ENCODE data around the gene WWTR1. TPM values are rescaled to one million over a fixed set of nuclear protein-coding genes. Genes with fewer than 3 reads are reported as not detected.

Gene WWTR1
- 1 to 10 TPM; 1.1 to 1.2 TPM for total RNA-seq
- under 1 TPM in 1 of 2 donors, not detected in 1; 0.41 TPM for polyA plus RNA-seq

DNA sequence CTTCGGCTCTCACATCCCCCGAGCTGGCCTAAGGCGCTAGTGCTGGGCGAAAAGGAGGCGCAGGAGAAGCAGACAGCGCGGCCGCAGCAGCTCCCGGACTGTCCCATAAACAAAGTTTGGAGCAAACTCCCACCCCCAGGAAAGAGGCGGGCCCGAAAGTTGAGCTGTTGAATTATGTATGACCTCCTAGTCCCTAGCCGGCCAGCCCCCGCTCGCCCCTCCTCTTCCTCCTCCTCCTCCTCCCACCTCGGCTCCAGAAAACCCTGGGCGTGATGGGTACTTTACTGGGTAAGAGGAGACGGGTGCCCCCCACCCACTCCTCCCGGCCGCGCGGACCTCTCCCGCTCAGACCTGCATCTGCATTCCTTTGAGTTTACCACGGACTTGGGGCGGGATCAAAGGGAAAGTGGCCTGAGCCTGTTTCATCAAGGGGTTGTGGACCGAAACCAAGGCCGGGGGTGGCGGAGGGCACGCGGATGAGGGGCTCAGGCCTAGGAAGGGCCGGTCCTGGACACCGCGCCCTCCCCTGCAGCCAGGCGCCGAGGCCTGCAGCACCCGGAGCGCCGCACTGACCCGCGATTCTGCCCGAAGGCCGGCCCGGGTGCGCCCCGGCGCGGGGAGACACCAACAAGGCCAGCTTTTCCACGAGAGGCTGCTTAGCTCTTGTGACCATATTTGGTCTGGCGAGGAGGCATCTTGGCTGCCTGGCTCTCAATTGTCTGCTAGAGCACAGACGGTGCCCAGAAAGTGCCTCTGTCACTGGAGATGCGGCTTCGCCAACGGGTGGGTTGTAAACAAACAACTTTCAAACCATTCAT lies at the start of gene WWTR1:
TSS of gene WWTR1 (minus strand) at position 100 of the 818 bp plus-strand sequence. CDS start 719 bp downstream, outside the sequence.
- CTCF ChIA-PET (ENCODE audit: partially characterized antibody), result interaction anchor here (1.1 kb wide), 2 partner anchors 79 to 128 kb away, joined by 3 to 4 read pairs; no protein-coding TSS in a partner anchor
- Mint-ChIP-seq H3K27ac (peak within 1 kb of the TSS in 3 of 7 donors; percentile 56 to 87 (median 72)), H3K4me1 (peaks cover 13 to 28% (median 21%) of the 10 kb centered on the region in 4 donors), H3K9me3 (peaks cover 0 to 4% (median 0%) of the 10 kb centered on the region in 8 donors), H3K27me3 (peaks cover 24 to 44% of the 10 kb centered on the region in 2 donors), H3K36me3 (no peaks in the 10 kb centered on the region), H3K4me3 (peak within 1 kb of the TSS; percentile 79 to 93 (median 86))
- H3K4me1 ChIP-seq (ENCODE audit: insufficient read depth, low read length), result peaks cover 6% of the 10 kb centered on the region
- peak in 4 of 5 donors; percentile 1 to 21 (median 16) for DNase-seq
- no peaks in the 10 kb centered on the region for H3K36me3 ChIP-seq (ENCODE audit: insufficient read depth, low read length)
- no peaks in the 10 kb centered on the region for H3K9me3 ChIP-seq (ENCODE audit: control insufficient read depth in 1 of 2, low read length in 2 of 2)
- H3K27me3 ChIP-seq (ENCODE audit: insufficient read depth, low read length), result no peaks in the 10 kb centered on the region
- intact Hi-C loops (cut with micrococcal nuclease), result no loop called here
- POLR2A ChIA-PET (ENCODE audit: partially characterized antibody), result no interaction called here
- H3K4me3 ChIP-seq (ENCODE audit: low read length in 2 of 2), result peak within 1 kb of the TSS; percentile 23 to 73
- H3K27ac ChIP-seq (ENCODE audit: low read depth, low read length), result no peak within 1 kb of the TSS

DNA sequence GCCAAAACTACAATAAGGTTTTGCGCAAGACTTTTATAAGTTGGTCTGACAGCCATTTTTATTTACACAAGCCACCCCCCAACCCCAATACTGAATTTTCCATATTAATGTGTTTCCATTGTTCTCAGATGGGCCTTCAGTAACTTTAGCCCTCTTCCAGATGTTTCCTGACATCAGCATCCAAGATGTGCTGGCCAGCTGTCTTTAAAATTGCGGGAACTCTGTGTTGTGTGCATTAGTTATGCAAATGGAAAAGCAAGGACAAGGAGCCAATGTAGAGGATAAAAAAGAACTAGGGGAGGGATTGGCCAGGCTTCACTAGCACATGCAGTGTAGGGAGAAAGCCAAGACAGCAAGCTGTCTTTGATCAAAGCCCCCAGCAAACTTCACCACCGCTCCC lies 49.1 kb upstream of the WWTR1 start:
- no peaks in the 10 kb centered on the region for H3K27me3 Mint-ChIP-seq
- H3K36me3 Mint-ChIP-seq, result no peaks in the 10 kb centered on the region
- Histone ChIP-seq H3K4me1 (ENCODE audit: insufficient read depth, low read length) (no peaks in the 10 kb centered on the region), H3K27me3 (ENCODE audit: insufficient read depth, low read length) (no peaks in the 10 kb centered on the region), H3K9me3 (ENCODE audit: control insufficient read depth in 1 of 2, low read length in 2 of 2) (no peaks in the 10 kb centered on the region), H3K4me3 (ENCODE audit: low read length in 2 of 2) (no peak overlapping the region), H3K36me3 (ENCODE audit: insufficient read depth, low read length) (no peaks in the 10 kb centered on the region), H3K27ac (ENCODE audit: low read depth, low read length) (no peak overlapping the region)
- CTCF ChIA-PET (ENCODE audit: partially characterized antibody), result no interaction called here
- intact Hi-C loops (cut with micrococcal nuclease), result no loop called here
- peaks cover 2 to 3% (median 3%) of the 10 kb centered on the region in 4 donors for H3K4me1 Mint-ChIP-seq
- H3K9me3 Mint-ChIP-seq, result peaks cover 0 to 2% (median 0%) of the 10 kb centered on the region in 8 donors
- no peak overlapping the region for H3K4me3 Mint-ChIP-seq
- no peak overlapping the region for H3K27ac Mint-ChIP-seq
- no peak for DNase-seq
- POLR2A ChIA-PET (ENCODE audit: partially characterized antibody), result no interaction called here

- no peak overlapping the region for H3K27ac ChIP-seq (ENCODE audit: low read depth, low read length)
- peaks cover 7% of the 10 kb centered on the region for H3K4me1 ChIP-seq (ENCODE audit: insufficient read depth, low read length)
- peak overlapping the region in 1 of 7 donors; percentile 5 for H3K27ac Mint-ChIP-seq
- no peak overlapping the region for H3K4me3 ChIP-seq (ENCODE audit: low read length in 2 of 2)
- intact Hi-C loops (cut with micrococcal nuclease), result no loop called here
- ChIA-PET POLR2A (ENCODE audit: partially characterized antibody) (no interaction called here), CTCF (ENCODE audit: partially characterized antibody) (no interaction called here)
- H3K27me3 Mint-ChIP-seq, result no peaks in the 10 kb centered on the region
- peaks cover 0 to 2% (median 0%) of the 10 kb centered on the region in 8 donors for H3K9me3 Mint-ChIP-seq
- no peak overlapping the region for H3K4me3 Mint-ChIP-seq
- H3K36me3 Mint-ChIP-seq, result no peaks in the 10 kb centered on the region
- no peak for DNase-seq
- no peaks in the 10 kb centered on the region for H3K36me3 ChIP-seq (ENCODE audit: insufficient read depth, low read length)
- H3K4me1 Mint-ChIP-seq, result peaks cover 6 to 15% (median 9%) of the 10 kb centered on the region in 4 donors
- no peaks in the 10 kb centered on the region for H3K27me3 ChIP-seq (ENCODE audit: insufficient read depth, low read length)
- H3K9me3 ChIP-seq (ENCODE audit: control insufficient read depth in 1 of 2, low read length in 2 of 2), result no peaks in the 10 kb centered on the region
Measured at GRCh38 chr3:149705416-149705815, 47.6 kb upstream of the WWTR1 start.

DNA sequence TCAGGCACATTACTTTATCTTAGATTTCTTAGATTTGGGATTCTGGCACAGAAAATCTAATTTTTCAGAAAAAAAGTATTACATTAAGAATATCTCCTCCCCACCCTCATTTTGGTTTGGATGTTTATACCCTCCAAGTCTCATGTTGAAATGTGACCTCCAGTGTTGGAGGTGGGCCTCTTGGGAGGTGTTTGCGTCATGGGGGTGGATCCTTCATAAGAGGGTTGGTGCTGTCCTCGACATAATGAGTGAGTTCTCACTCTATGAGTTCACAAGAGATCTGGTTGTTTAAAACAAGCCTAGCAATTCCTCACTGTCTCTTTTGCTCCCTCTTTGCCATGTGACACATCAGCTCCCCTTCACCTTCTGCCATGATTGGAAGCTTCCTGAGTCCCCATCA lies 45.6 kb upstream of the WWTR1 start:
- Histone ChIP-seq H3K9me3 (ENCODE audit: control insufficient read depth in 1 of 2, low read length in 2 of 2) (peaks cover 0 to 5% of the 10 kb centered on the region in 2 donors), H3K4me3 (ENCODE audit: low read length in 2 of 2) (no peak overlapping the region), H3K4me1 (ENCODE audit: insufficient read depth, low read length) (peaks cover 7% of the 10 kb centered on the region), H3K27me3 (ENCODE audit: insufficient read depth, low read length) (no peaks in the 10 kb centered on the region), H3K27ac (ENCODE audit: low read depth, low read length) (no peak overlapping the region), H3K36me3 (ENCODE audit: insufficient read depth, low read length) (no peaks in the 10 kb centered on the region)
- no peak overlapping the region for H3K27ac Mint-ChIP-seq
- peaks cover 2 to 13% (median 8%) of the 10 kb centered on the region in 8 donors for H3K9me3 Mint-ChIP-seq
- no peak for DNase-seq
- peaks cover 6 to 15% (median 9%) of the 10 kb centered on the region in 4 donors for H3K4me1 Mint-ChIP-seq
- peak overlapping the region in 1 of 8 donors; percentile 17 for H3K4me3 Mint-ChIP-seq
- CTCF ChIA-PET (ENCODE audit: partially characterized antibody), result interaction anchor here (1.5 to 1.7 kb wide), 2 partner anchors 49 to 208 kb away, joined by 3 to 4 read pairs; no protein-coding TSS in a partner anchor
- intact Hi-C loops (cut with micrococcal nuclease), result no loop called here
- no peaks in the 10 kb centered on the region for H3K27me3 Mint-ChIP-seq
- no peaks in the 10 kb centered on the region for H3K36me3 Mint-ChIP-seq
- POLR2A ChIA-PET (ENCODE audit: partially characterized antibody), result no interaction called here

DNA sequence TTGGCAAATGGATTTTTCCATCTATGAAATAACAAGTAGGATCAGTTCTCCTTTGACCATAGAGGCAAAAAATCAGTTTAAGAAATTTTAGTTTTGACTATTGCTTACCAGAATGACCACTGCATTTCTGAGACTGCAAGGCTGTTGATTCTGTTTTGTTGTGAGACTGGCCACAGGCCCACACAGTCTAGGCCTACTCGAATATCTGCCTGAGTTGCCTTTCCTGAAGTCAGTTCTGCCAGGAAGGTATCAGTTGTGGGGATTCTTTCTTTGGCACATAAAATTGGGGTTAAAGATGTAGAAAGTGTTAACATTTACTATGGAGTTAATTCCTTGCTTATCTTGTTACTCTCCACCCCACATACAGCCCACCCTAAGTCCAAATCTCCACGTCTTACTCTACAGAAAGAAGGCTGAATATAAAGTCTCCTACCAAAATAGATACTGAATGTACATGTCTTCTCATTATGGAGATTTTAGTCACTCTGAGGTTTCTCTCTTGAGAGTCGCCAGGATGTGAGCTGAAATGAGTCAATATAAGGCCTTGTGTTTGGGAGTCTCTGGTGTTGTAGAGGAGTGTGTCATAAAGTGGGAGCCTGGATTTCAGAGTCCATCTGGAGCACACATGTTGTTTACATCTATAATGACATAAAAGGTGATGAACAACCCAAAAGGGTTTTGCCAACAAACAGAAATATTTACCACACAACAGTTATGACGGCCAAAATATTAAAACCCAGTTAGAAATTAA lies 45.0 kb upstream of the WWTR1 start:
- no peaks in the 10 kb centered on the region for H3K36me3 Mint-ChIP-seq
- Histone ChIP-seq H3K9me3 (ENCODE audit: control insufficient read depth in 1 of 2, low read length in 2 of 2) (peaks cover 0 to 5% of the 10 kb centered on the region in 2 donors), H3K27me3 (ENCODE audit: insufficient read depth, low read length) (no peaks in the 10 kb centered on the region), H3K4me1 (ENCODE audit: insufficient read depth, low read length) (peaks cover 7% of the 10 kb centered on the region), H3K36me3 (ENCODE audit: insufficient read depth, low read length) (no peaks in the 10 kb centered on the region), H3K4me3 (ENCODE audit: low read length in 2 of 2) (no peak overlapping the region), H3K27ac (ENCODE audit: low read depth, low read length) (no peak overlapping the region)
- DNase-seq, result no peak
- POLR2A ChIA-PET (ENCODE audit: partially characterized antibody), result no interaction called here
- H3K4me1 Mint-ChIP-seq, result peaks cover 6 to 15% (median 9%) of the 10 kb centered on the region in 4 donors
- H3K27ac Mint-ChIP-seq, result peak overlapping the region in 2 of 7 donors; percentile 25 to 66
- intact Hi-C loops (cut with micrococcal nuclease), result no loop called here
- H3K27me3 Mint-ChIP-seq, result no peaks in the 10 kb centered on the region
- peak overlapping the region in 1 of 8 donors; percentile 35 for H3K4me3 Mint-ChIP-seq
- peaks cover 0 to 19% (median 10%) of the 10 kb centered on the region in 8 donors for H3K9me3 Mint-ChIP-seq
- CTCF ChIA-PET (ENCODE audit: partially characterized antibody), result interaction anchor here (1.5 to 1.7 kb wide), 2 partner anchors 50 to 207 kb away, joined by 3 to 4 read pairs; no protein-coding TSS in a partner anchor

- H3K27me3 ChIP-seq (ENCODE audit: insufficient read depth, low read length), result no peaks in the 10 kb centered on the region
- peak overlapping the region in 1 of 2 donors; percentile 43 for H3K4me3 ChIP-seq (ENCODE audit: low read length in 2 of 2)
- DNase-seq, result peak in 1 of 5 donors; percentile 5
- H3K27ac ChIP-seq (ENCODE audit: low read depth, low read length), result peak overlapping the region; percentile 15
- H3K9me3 Mint-ChIP-seq, result peaks cover 0 to 24% (median 14%) of the 10 kb centered on the region in 8 donors
- H3K36me3 Mint-ChIP-seq, result no peaks in the 10 kb centered on the region
- H3K9me3 ChIP-seq (ENCODE audit: control insufficient read depth in 1 of 2, low read length in 2 of 2), result peaks cover 0 to 5% of the 10 kb centered on the region in 2 donors
- H3K36me3 ChIP-seq (ENCODE audit: insufficient read depth, low read length), result no peaks in the 10 kb centered on the region
- peak overlapping the region; percentile 84 to 93 (median 87) for H3K4me3 Mint-ChIP-seq
- no peaks in the 10 kb centered on the region for H3K27me3 Mint-ChIP-seq
- peak overlapping the region; percentile 0 to 90 (median 84) for H3K27ac Mint-ChIP-seq
- ChIA-PET POLR2A (ENCODE audit: partially characterized antibody) (no interaction called here), CTCF (ENCODE audit: partially characterized antibody) (no interaction called here)
- H3K4me1 Mint-ChIP-seq, result peaks cover 6 to 15% (median 9%) of the 10 kb centered on the region in 4 donors
- intact Hi-C loops (cut with micrococcal nuclease), result no loop called here
- peaks cover 7% of the 10 kb centered on the region for H3K4me1 ChIP-seq (ENCODE audit: insufficient read depth, low read length)
Measured at GRCh38 chr3:149701977-149702350, 44.1 kb upstream of the WWTR1 start.
